Measurements from ENCODE around the gene NTMT2.

The NTMT2 gene

DNA sequence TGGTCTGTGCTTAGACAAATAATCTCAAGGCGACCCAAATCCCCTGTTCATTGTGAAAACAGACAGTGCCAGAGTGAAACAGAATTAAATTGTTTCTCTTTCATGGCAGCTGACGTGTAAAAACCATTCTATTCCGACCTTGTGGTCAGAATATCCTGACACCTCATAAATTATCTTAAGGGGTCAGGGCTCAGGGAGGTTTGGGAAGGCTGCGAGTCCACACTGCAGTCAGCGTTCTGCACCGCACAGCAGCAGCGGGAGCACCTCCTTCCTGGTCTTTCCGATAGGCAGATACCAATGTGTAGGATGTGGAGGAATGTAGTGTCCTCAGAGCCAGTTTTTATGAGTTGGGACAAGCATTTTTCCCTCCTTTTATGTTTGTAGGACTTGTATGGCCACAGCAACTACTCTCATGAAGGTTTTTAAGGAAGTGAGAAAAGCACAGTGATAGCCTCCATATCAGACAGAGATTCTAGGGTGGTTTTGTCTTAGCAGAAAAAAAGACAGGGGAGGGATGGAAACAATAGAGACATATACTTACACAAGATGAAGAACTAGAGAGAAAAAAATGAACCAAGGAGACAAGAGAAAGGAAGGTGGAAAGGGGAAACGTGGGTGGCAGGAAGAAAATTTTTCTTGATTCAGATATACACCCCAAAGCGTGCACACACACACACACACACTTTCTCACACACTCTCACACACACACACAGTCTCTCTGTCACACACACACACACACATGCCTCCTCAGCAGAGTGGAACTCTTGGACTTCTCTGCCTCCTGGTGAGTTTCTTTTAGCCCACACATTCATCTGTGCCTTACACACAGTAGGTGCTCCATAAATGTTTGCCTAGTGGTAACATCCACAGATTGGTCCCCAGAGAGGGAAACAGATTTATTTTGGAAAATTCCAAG is 68.6 kb downstream of the NTMT2 start:
- DNase-seq: no peak

DNA sequence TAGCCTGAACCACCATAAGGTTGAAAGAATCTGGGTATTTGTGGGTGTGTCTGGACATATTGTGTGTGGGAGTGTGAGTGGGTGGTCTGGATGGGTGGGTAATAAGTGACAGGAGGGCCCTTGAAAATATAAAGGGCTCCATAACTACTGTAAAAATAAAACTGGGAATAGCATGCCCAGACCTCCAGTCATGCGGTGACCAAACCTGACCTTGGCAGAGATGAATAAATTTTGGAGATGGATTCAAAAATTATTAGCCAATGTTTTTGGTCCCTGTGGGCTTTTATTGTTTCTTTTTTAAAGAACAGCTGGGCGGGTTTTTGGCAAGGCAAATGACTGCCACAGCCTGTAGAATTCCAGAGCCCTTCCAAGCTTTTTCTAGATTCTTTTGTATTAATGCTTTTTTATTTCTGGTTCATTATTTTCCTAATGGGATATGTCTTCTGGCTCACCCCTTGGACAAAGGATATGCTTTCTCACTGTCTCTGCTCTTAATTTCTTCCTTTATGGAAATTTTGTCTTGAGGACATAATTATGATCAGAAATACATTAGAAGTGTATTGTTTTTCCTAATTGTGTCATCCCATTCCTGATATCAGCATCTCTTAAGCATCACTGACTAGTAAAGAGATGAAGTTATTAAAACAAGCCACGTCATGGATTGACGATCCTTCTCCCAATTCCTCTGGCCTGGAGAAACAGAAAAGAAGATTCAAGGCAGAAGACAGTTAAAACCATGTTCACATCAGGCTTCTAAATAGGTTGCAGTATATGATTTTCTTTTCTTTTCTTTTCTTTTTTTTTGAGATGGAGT is 69.5 kb downstream of the NTMT2 start:
- DNase-seq: peak; percentile 50

DNA sequence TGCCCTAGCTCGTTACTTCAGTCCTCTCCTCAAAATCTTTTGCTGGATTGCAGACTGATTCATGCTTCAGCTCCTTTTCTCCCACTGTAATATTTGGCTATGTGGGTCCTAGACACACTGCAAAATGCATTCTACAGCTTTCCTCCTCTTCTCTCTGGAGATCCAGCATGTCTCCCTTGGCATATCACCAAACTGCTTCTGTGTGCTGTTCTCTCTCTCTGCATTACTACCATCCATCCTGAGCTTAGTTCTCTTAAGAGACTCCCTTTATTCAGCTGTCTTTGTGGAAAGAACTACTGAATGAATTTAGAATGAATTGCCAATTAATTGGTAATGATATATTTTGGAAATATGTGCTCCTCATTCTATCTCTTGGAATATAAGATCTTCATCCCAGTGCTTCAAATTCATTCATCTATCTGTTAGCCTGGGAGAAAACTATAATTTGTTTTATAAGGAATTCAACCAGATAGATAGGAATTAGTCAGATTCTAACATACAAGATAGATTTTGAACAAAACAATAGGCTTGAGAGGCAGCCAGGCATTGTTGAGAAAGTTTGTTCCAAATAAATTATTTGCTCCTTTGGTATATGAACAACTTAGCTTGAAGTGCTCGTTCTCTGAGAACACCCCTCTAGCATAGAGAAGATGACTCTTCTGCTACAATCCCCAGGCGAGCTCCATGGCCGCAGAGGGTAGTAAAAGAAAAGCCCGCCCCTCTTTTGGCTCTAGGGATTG is 71.9 kb downstream of the NTMT2 start:
- no peak for DNase-seq

DNA sequence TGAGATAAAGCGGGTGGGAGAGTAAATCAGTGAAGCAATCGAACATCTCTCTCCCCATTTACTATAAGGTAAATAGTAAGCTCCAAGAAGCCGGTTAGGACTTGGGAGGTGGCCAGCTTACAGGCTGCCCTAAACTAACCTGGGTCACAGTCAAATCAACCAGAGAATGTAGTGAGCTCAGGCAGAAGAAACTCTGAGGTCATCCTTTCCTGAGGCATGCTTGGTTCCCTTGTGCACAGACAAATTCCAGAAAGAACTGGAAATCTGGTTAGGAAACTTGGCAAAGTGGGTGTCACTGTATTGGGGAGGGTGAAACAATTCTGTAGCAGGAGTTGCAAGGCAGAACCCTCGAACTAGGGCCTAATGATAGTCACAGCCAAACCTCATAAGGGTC is 72.5 kb downstream of the NTMT2 start:
- DNase-seq: no peak
